ENCODE results near the gene POTEI. TPM values are rescaled to one million over a fixed set of nuclear protein-coding genes. Genes with fewer than 3 reads are reported as not detected.
"Not testable (repeated sequence)": the region's sequence is repeated elsewhere in the genome, so short reads cannot be mapped to it uniquely, and the experiment has no call there.

Gene POTEI
- polyA plus RNA-seq, 2 of the 4 experiments (the other 2 are of a cell fraction) = 0.01 TPM; not detected in 1

DNA sequence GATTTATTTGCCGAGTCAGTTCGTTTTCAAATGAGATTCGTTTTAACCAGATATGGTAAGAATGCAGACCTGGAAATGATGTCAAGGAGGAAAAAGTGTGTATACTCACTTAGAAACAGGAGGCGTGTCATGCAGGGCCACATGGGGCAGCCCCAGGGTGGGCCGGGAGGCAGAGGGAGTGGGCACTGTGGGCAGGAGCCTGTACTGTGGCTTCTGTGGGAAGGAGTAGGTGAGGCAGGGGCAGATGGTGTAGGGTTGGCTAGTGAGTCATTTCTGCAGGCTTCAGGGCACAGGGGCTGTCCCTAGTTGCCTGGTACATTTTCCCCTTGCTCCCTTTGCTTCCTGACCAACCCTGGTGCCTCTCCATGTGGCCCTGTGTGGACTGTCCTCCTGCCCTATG, 22.1 kb upstream of the POTEI start:
- H3K4me2 ChIP-seq; H3K9me3 ChIP-seq; POLR2A ChIA-PET; H3K4me1 ChIP-seq; ATAC-seq; H3K27ac ChIP-seq; H3K4me3 ChIP-seq; FAIRE-seq; CTCF ChIA-PET; DNase-seq (ENCODE audit: low read depth in 1 of 2, low spot score in 1 of 2): not testable (repeated sequence)
- WGBS (ENCODE audit: missing lambda C conversion rate) = no CpG with 5 or more reads among the region's 5 CpGs

DNA sequence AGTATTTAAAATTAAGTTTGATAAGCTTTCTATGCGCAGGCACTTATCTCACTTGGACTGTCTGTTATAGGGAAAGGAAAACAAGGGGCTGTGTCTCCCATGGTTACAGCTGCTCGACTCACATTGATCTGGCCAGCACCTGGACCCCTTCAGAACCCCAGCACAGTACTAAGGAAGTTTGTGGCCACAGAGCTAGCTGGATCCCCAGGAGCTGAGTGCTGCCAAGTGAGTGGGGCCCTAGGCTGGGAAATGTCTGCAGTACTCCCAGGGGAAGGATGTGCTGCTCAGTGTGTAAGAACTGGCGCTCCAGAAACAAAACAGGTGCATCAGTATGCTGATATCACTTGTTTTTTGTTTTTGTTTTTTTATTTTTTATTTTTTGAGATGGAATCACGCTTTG, 21.1 kb upstream of the POTEI start:
- H3K4me2 ChIP-seq; POLR2A ChIA-PET; CTCF ChIA-PET; H3K4me3 ChIP-seq; H3K4me1 ChIP-seq; H3K9me3 ChIP-seq; FAIRE-seq; H3K27ac ChIP-seq; DNase-seq (ENCODE audit: low read depth in 1 of 2, low spot score in 1 of 2): not testable (repeated sequence)
- 0 out of 6 replicates have a peak, but pooled peaks of 1 of the 2 experiments have one; percentile 45 for ATAC-seq
- no CpG with 5 or more reads among the region's 4 CpGs for WGBS (ENCODE audit: missing lambda C conversion rate)

DNA sequence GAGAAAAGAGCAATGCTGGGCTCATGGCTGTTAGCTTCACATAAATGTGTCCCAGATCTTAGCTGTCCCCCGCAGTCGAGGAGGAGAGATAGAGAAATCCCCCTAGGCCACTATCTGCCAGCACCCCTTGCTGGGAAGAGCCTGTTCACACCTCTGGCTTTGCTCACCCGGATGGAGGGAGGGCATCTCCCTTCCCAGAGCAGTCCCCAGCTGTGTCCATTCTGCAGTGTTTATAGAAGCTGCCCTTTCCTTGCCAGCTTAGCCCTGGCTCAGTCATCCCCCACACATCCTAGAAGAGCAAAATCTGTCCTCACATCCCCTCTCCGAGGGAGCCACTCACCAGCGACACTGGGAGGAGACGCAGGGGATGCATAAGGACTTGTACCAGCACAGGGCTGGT, 20.4 kb upstream of the POTEI start:
- H3K27ac ChIP-seq; H3K4me3 ChIP-seq; FAIRE-seq; H3K9me3 ChIP-seq; POLR2A ChIA-PET; CTCF ChIA-PET; DNase-seq (ENCODE audit: low read depth in 1 of 2, low spot score in 1 of 2); H3K4me1 ChIP-seq; H3K4me2 ChIP-seq: not testable (repeated sequence)
- ATAC-seq = 0 out of 6 replicates have a peak, but pooled peaks of 1 of the 2 experiments have one; percentile 48
- WGBS (ENCODE audit: missing lambda C conversion rate) = no CpG with 5 or more reads among the region's 6 CpGs

DNA sequence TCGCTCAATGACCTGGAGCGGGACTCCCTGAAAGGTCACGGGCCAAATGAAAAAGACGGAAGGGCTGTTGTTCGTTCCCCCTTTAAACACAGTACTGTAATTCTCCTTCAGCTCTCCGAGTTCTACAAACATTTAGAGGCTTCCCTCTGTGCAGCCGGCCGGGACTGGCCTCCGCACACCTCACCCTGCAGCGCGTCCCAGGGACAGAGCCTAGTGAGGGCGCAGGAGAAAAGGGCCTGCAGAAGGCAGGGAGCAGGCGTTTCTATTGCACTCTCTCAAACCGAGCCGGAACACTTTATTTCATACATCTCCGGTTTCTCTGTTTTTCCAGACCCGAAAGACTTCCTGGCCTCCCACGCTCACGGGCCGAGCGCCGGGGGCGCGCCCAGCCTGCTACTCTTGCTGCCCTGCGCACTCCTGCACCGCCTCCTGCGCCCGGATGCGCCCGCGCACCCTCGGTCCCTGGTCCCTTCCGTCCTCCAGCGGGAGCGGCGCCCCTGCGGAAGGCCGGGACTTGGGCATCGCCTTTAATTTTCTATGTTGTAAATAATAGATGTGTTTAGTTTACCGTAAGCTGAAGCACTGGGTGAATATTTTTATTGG, 18.3 kb upstream of the POTEI start:
- H3K27ac ChIP-seq; POLR2A ChIA-PET; CTCF ChIA-PET; H3K9me3 ChIP-seq; H3K4me2 ChIP-seq; ATAC-seq; FAIRE-seq; H3K4me1 ChIP-seq; H3K4me3 ChIP-seq; DNase-seq (ENCODE audit: low read depth in 1 of 2, low spot score in 1 of 2): not testable (repeated sequence)
- no CpG with 5 or more reads among the region's 40 CpGs for WGBS (ENCODE audit: missing lambda C conversion rate)

DNA sequence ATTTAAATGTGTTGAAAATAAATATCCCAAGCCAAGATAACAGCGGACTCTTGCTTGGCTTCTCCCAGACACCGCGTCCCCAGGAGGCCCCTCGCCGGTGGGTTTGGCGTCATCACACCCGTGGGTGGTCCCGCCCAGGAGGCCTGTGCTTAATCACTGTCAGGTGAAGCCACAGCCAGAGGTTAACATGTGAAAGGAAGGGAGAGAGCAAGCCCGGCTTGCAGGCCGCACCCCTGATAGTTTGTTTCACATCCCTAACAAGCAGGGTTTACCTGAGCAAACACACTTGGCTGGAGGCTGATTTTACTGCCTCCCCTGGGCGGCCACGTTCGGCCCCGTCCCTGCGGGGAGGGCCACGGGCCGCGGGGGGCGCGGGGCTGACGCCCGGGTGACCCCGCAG, 13.3 kb upstream of the POTEI start:
- FAIRE-seq; H3K4me2 ChIP-seq; POLR2A ChIA-PET; DNase-seq (ENCODE audit: low read depth in 1 of 2, low spot score in 1 of 2); H3K9me3 ChIP-seq; ATAC-seq; CTCF ChIA-PET; H3K4me1 ChIP-seq; H3K4me3 ChIP-seq; H3K27ac ChIP-seq: not testable (repeated sequence)
- WGBS (ENCODE audit: missing lambda C conversion rate) = no CpG with 5 or more reads among the region's 23 CpGs

DNA sequence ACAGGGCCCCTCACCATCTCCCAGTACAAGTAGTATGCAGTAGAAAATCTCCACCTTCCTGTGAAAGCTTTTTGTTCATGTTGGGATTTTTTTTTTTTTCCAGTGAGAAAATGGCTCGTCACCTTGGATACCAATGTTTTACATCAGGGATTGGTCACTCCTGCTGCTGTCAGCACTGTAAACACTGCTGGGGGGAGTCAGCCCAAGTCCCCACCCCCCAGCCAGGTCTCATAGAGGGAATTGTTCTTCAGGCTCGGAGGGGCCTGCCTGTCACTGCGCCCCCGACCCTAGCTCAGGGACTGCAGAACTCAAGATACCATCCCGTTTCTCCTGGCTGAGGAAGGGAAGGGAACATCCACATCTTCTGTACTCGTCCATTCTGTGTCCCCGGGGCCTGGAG, 11.9 kb upstream of the POTEI start, which contains the start of gene CFC1B:
Gene CFC1B, plus strand, starts transcription at position 231 of the 400 bp plus-strand sequence. CDS start 263 bp downstream, outside the sequence.
- H3K27ac ChIP-seq; ATAC-seq; H3K4me1 ChIP-seq; POLR2A ChIA-PET; H3K9me3 ChIP-seq; FAIRE-seq; DNase-seq (ENCODE audit: low read depth in 1 of 2, low spot score in 1 of 2); CTCF ChIA-PET; H3K4me2 ChIP-seq; H3K4me3 ChIP-seq: not testable (repeated sequence)
- WGBS (ENCODE audit: missing lambda C conversion rate) = no CpG with 5 or more reads among the region's 7 CpGs

DNA sequence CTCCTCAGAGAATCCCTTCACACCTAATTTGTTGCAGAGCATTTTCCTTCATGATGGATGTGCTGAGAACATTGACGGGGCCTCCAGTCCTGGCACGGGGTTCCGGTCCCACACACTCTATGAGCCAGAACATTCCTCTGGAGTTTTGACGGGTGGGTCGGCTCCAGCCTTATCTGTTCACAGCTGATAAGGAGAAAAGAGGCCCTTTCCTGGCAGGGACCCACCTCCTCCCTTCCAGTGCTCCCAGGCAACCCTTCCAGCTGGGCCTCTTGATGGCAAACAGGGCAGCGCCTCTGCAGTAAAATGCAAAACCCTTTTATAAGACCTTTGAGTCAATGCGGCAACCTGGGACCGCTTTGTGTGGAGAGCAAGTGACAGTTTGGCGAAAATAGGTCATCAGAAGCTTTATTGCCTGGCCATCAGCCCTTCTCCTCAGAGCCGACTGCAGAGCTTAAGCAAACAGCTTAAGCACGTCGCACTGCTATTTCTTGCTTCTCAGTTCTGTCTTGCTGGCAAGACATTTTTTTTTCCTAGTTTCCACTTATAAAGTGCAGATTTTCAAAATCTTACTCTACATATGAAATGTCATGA, 9.5 kb upstream of the POTEI start:
- CTCF ChIA-PET; DNase-seq (ENCODE audit: low read depth in 1 of 2, low spot score in 1 of 2); H3K4me1 ChIP-seq; H3K27ac ChIP-seq; ATAC-seq; H3K4me3 ChIP-seq; H3K9me3 ChIP-seq; POLR2A ChIA-PET; H3K4me2 ChIP-seq; FAIRE-seq: not testable (repeated sequence)
- no CpG with 5 or more reads among the region's 12 CpGs for WGBS (ENCODE audit: missing lambda C conversion rate)

DNA sequence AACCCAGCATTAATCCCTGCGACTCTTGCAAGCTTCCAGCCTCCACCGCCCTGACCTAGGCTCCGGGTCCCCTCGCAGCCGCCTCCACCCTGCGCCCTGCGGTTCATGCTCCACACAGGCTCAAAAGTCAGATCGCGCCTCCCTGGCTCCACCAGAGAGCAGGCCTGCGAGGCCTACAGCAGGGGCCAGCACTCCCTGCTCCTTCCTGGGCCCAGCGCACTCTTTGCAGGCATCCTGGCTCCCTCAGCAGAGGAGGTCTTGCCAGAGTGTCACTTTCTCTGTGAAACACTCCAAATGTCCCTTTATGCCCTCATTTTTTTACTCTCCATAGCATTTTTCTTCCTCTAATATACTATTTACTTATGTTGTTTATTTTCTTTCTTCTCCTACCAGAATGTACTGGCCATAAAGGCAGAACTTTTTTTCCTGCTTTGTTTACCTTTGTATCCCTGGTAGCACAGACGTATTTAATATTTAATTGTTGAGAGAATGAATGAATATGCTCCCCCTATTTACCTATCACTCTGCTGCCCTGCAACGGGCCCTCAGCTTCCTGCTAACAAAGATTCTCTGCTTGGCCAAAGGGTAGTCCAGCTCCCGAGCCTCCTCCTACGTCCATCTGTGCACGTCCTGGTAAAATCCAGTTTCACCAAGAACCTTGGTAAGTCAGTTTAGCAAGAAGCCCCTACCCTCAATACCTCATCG, 2.8 kb upstream of the POTEI start:
- 47% methylated on average over 5 of the region's 17 CpGs for WGBS (ENCODE audit: missing lambda C conversion rate)
- DNase-seq (ENCODE audit: low read depth in 1 of 2, low spot score in 1 of 2); H3K4me1 ChIP-seq; FAIRE-seq; H3K9me3 ChIP-seq; CTCF ChIA-PET; POLR2A ChIA-PET; H3K4me2 ChIP-seq; H3K4me3 ChIP-seq; H3K27ac ChIP-seq: not testable (repeated sequence)
- ATAC-seq = peak; percentile 24 to 43; a peak in 1 of 6 replicates

DNA sequence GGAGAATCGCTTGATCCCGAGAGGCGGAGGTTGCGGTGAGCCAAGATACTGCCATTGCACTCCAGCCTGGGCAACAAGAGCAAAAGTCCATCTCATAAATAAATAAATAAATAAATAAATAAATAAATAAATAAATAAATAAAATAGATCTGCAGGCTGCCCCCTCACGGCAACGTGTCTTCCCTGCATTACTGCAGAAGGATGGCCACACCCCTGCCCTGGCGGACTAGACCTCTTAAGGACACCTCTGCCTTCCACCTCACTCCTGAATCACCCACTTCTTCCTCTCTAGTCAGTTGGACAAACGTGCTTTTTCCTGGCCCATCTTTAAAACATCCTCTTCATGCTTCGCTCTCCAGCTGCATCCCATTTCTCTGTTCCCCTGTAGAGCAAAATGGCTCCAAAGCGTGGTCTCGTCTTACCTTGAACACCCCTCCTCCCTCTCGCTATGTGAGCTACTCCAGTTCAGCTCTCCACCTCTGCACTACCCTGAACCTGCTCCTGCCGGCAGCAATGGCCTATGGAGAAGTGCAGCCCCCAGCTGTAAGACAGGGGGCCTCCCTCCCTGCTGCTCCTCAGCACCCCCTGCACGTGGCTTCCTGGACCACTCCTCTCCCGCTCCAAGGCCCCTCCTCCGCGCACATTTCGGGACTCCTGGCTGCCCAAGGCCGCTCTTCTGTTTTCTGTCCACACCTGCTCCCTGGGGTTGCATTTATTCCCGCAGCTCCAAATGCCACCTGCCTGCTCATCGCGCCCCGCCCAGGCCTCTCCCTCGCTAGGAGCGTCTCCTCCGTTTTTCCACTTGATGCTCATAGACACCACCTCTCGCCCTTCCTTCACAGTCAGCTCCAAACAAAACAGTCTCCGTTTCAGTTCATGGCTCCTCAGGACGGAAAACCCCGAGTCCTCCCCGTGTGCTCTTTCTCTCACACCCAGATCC, 1.9 kb upstream of the POTEI start:
- DNase-seq (ENCODE audit: low read depth in 1 of 2, low spot score in 1 of 2); CTCF ChIA-PET; FAIRE-seq; H3K4me2 ChIP-seq; H3K4me1 ChIP-seq; H3K4me3 ChIP-seq; H3K27ac ChIP-seq; ATAC-seq; H3K9me3 ChIP-seq; POLR2A ChIA-PET: not testable (repeated sequence)
- no CpG with 5 or more reads among the region's 31 CpGs for WGBS (ENCODE audit: missing lambda C conversion rate)

DNA sequence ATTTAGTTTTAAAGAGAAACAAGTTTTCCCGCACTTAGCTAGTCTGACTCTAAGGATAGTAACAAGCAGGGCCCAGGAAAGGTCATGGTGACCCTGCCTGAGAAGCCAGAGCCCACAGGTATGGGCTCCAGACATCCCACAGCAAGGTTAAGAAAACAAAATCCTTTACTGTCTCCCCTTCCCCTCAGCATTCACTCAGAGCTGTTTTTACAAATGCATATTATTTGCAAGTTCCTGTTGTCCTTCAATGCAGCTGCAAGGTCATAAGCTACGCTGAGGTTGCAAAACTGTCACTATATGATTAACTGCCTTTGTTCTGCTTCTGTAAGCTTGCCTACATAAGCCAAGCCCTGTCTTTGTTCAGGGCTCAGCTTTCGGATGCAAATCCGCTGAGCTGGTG, 18.1 kb downstream of the POTEI start:
- DNase-seq (ENCODE audit: low read depth in 1 of 2, low spot score in 1 of 2); ATAC-seq: not testable (repeated sequence)

DNA sequence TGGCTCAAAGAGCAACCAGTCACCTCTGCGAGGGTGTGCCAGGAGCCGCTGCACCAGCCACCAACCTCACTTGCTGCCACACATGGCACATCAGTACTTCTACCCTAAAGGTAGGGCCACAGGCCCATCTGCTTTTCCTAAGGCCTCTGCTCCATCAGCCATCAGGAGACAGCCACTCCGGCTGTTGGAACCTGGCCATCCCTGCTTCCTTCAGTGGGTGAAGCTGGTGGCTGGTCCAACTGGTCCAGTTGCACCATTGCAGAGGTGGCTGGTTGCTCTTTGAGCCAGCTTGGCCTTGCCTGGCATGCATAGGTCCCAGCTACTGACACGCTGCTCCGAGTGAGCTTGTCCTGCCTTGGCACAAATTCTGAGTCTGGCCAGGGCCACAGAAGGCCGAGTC, 53.7 kb downstream of the POTEI start:
- H3K9me3 ChIP-seq; DNase-seq (ENCODE audit: low read depth in 1 of 2, low spot score in 1 of 2); ATAC-seq; FAIRE-seq; H3K27ac ChIP-seq; H3K4me3 ChIP-seq; POLR2A ChIA-PET; H3K4me1 ChIP-seq; CTCF ChIA-PET; H3K4me2 ChIP-seq: not testable (repeated sequence)
- 43% methylated on average over 3 of the region's 6 CpGs for WGBS (ENCODE audit: missing lambda C conversion rate)

More for the DNA sequence above, 18.1 kb downstream of the POTEI start:
- H3K4me3 ChIP-seq, H3K9me3 ChIP-seq, POLR2A ChIA-PET, H3K4me2 ChIP-seq, H3K4me1 ChIP-seq, H3K27ac ChIP-seq, CTCF ChIA-PET, FAIRE-seq: not testable (repeated sequence)
- WGBS (ENCODE audit: missing lambda C conversion rate) = 23% methylated on average over 3 of the region's 4 CpGs
